DMS 273 (cell line): ENCODE measurements around the gene GDPD4.

ENCODE experiments used
- DNase-seq: peaks from one replicate; lab custom pipeline; 2025; ENCODE audit not compliant: unreplicated experiment; lab: John Stamatoyannopoulos, UW

GDPD4 gene

GRCh38 chr11:77191823-77192495 is 109.5 kb downstream of the GDPD4 start:
- peak; percentile 83 for DNase-seq

- peak; percentile 47 for DNase-seq
Observed at GRCh38 chr11:77191429-77191822, 110.1 kb downstream of the GDPD4 start.

DNA sequence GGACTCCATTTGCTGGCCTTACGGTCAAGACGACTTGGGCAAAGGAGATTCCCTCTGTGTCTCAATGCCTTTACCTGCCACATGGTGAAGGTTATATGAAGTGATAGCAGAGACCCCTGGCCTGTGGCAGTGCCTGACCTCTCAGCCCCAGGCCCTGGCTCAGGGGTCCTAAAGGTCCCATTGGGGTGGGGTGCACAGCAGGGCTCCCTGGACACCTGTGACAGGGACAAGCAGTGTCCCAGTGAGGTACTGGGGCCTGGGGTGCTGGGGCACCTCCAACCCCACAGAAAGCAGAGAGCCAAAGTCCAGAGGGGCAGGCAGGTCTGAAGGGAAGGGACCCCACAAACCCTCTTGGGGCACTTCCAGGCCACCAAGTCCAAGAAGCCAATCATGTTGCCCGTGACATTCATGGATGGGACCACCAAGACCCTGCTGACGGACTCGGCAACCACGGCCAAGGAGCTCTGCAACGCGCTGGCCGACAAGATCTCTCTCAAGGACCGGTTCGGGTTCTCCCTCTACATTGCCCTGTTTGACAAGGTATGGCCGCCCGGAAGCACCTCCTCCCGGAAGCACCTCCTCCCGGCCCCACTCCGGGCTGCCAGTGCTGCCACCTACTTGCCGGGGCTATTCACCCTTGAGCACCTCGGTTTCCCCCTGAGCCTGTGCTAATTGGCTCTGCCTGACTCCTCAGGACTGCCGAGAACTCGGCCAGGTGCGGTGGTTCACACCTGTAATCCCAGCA is 111.0 kb downstream of the GDPD4 start:
- no peak for DNase-seq

DNA sequence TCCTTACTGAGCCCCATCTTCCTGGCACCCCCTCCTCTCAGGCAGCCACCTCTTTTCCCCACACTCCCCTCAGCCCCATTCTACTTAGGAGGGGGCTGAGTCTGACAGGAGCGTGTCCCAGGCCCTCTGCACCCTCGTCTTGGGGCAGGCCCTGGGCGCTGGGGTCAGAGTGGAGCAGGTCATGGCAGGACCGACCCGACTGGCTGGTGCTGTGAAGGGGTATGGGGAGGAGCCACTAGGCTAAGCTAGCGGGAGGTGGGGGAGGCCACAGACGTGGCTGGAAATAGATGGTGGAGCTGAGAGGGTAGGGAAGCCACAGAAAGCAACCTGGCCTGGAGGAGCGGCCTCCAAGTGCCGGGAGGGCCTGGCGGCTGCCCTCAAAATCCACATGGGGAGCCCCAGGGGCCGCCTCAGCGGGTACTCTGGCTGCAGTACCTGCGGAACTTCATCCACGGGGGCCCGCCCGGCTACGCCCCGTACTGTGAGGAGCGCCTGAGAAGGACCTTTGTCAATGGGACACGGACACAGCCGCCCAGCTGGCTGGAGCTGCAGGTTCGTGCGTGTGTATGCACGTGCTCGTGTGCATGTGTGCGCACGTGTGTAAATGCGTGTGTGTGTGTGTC is 111.8 kb downstream of the GDPD4 start:
- DNase-seq = no peak

GRCh38 chr11:77188633-77189491 is 112.6 kb downstream of the GDPD4 start:
- DNase-seq = no peak

GRCh38 chr11:77187776-77188632 is 113.5 kb downstream of the GDPD4 start:
- DNase-seq = peak; percentile 86

DNA sequence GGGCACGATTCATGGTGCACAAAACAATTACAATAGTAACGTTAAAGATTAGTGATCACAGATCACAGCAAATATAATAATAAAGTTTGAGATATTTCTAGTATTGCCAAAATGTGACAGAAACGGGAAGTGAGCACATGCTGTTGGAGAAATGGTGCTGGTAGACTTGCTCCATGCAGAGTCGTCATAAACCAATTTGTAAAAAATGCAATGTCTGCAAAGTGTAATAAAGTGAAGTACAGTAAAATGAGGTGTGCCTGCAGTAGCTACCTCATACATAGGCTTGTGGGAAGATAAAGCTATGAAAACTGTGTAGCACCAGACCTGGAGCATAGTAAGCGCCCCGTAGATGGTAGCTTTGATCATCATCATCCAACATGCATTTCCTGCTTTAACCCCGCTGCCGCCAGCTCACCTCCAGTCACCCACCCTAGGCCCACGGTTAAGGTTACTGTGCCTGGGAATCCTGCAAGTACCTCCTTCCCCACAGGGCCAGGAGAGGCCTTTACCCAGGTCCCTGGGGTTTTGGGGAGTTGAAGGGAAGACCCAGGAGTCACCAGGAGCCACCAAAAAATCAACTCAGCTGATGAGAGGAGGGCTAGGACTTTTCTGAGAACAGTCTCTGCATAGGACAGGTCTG is 114.3 kb downstream of the GDPD4 start:
- no peak for DNase-seq

- no peak for DNase-seq
Observed at GRCh38 chr11:77186302-77186701, 115.2 kb downstream of the GDPD4 start.

GRCh38 chr11:77184136-77184860 is 117.2 kb downstream of the GDPD4 start:
- DNase-seq = no peak

GRCh38 chr11:77183431-77183984 is 118.0 kb downstream of the GDPD4 start:
- DNase-seq = no peak

DNA sequence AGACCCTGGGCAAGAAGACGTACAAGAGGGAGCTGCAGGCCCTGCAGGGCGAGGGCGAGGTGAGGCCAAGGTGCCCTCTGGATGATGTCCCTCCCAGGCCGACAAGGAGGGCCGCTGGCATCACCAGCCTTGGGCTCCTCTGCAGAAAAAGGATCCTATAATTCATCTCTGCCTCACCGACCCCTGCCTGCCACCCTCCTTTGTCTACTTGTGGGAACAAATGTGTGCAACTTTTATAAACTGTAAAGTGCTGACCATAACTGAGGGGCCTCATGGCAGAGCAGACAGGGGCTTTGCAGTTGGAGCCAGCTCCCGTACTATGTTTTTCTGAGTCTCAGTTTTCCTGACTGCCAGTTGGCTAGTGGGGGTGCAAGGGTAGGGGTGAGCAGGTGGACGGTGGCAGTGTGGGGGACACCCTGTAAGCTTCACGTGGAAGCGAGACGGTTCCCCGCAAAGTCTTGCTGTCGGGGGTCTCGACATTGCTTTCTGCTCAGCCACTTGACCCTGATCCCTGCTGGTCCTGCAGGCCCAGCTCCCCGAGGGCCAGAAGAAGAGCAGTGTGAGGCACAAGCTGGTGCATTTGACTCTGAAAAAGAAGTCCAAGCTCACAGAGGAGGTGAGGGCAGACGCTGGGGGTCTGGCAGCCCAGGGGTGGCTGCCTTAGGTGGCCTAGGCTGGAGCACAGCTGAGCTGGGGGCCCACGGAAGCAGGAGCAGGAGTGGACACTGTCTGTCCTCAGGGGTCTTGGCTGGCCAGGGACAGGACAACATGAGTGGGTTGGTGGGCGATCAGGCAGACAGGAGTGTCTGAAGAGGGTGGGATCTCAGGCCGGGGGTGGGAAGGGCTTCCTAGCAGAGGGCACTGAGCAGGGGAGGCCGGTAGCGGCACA is 118.7 kb downstream of the GDPD4 start:
- DNase-seq = no peak

GRCh38 chr11:77181799-77182541 is 119.5 kb downstream of the GDPD4 start:
- DNase-seq = no peak

DNA sequence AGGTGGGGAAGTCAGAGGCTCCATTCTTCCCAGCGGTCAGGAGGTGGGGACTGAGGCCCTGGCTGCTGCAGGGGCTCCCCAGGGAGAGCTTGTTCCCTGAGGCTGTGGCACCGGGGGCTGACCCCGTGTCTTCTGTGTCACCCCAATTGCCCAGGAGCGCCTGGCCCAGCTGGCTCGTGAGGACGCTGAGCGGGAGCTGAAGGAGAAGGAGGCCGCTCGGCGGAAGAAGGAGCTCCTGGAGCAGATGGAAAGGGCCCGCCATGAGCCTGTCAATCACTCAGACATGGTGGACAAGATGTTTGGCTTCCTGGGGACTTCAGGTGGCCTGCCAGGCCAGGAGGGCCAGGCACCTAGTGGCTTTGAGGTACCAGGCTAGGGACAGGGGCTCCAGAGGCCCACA is 120.3 kb downstream of the GDPD4 start:
- DNase-seq = no peak

DNA sequence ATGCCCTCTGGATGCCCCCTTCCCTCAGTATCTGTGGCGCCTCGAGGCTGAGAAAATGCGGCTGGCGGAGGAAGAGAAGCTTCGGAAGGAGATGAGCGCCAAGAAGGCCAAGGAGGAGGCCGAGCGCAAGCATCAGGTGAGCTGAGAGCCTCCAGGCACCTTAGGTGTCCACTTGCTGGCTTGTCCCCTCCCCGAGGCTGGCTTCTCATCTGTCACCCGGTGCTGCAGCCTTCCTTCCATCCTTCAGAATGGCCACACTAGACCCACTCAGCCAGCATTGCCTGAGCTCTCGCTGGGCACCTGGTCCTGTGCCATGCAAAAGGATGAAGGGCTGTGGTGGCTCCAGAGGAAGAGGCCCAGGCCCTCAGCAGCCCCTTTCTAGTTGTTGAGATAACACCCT is 121.1 kb downstream of the GDPD4 start:
- DNase-seq = no peak

DNA sequence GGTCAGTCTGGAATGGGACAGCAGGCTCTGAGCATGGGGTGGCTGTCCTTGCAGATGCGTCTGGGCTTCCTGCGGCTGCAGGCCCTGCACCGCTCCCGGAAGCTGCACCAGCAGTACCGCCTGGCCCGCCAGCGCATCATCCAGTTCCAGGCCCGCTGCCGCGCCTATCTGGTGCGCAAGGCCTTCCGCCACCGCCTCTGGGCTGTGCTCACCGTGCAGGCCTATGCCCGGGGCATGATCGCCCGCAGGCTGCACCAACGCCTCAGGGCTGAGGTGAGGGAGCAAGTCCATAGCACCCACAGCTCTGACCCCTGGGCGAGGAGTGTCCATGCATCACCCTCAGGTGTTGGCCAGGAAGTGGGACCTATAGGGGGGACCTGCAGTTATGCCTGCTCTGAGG is 121.8 kb downstream of the GDPD4 start:
- no peak for DNase-seq

GRCh38 chr11:77179048-77179447 is 122.4 kb downstream of the GDPD4 start:
- no peak for DNase-seq

DNA sequence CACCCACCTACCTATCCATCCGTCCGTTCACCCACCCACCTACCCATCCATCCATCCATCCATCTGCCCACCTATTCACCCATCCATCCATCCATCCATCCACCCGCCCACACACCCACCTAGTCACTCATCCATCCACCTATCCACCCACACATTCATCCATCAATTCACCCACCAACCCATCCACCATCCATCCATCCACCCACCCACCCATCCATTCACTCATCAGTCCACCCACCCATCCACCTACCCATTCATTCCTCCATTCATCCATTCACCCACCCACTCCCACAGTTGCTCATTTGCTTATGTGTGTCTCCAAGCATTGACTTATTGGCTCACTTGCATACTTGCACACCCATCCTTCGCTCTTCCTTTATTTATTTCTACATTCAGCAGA is 123.3 kb downstream of the GDPD4 start:
- no peak for DNase-seq
